K562 (cell line): Measurements from ENCODE around the gene GTPBP1. TPM values are rescaled to one million over a fixed set of nuclear protein-coding genes. Genes with fewer than 3 reads are reported as not detected.
A peak's percentile ranks its signal among the peaks of the same experiment; 100 is the strongest.

Experiments used
- ATAC-seq: fragments of 200-7000 bp; cut with Tn5 transposase; 3 replicates; pipeline ENCODE4 v1.9.1; 2020; ENCODE audit warnings: moderate library complexity
- BruUV-seq: library from RNA; stranded (reverse); fragments of 400-500 nt; replicated peaks from 2 replicates; lab custom pipeline; 2021; lab: Mats Ljungman, UMichigan
- CTCF ChIA-PET: fragments of 300-600 bp; formaldehyde crosslinking; extraction: SDS; loops from one replicate; lab custom pipeline; 2021; ENCODE audit warnings: low intra/inter-chr PET ratio; lab: Yijun Ruan, JAX
- POLR2A ChIA-PET: fragments of 300-600, 350-650 bp; sonication (Branson Sonifier 250); formaldehyde crosslinking; extraction: SDS; loops from one replicate; lab custom pipeline; 2021; ENCODE audit warnings: antibody characterized with exemption, inconsistent platforms; lab: Yijun Ruan, JAX
- DNase-seq, 4 experiments: peaks; one replicate each; pipeline versions ENCODE4 v3.0.0 to v3.0.0-alpha.2; 2011 to 2018; ENCODE audit warnings: low spot score in 3 of 4, mixed read lengths in 3 of 4; ENCODE audit errors: extremely low read depth in 1 of 4
- FAIRE-seq: peaks from 2 replicates; lab custom pipeline; 2011; peaks lifted over from hg19 to GRCh38; lab: Jason Lieb, UNC
- H2AFZ ChIP-seq: 2 replicates; pipeline ENCODE4 v1.6.0; 2011; ENCODE audit warnings: low read depth, low read length, control low read depth, inconsistent platforms
- H3K27ac ChIP-seq: fragments of 200-600 bp; 3 replicates; pipeline ENCODE4 v1.8.0; 2011; ENCODE audit warnings: low read depth, mild to moderate bottlenecking, control low read depth, inconsistent platforms, low read length, moderate library complexity, mixed read lengths; ENCODE audit errors: extremely low read depth
- H3K27me3 ChIP-seq, 2 experiments: fragments of 300-600 bp in 1 of 2; 2 replicates in 1 of 2; 3 replicates in 1 of 2; pipeline versions ENCODE4 v1.6.0 to v1.8.0; 2011; ENCODE audit warnings: inconsistent platforms in 2 of 2, low read length in 2 of 2, mild to moderate bottlenecking in 1 of 2, mixed read lengths in 1 of 2, moderate library complexity in 1 of 2; ENCODE audit not compliant: control insufficient read depth in 2 of 2, insufficient read depth in 2 of 2
- H3K36me3 ChIP-seq: fragments of 300-600 bp; 3 replicates; pipeline ENCODE4 v1.8.0; 2011; ENCODE audit warnings: mild to moderate bottlenecking, low read length, inconsistent platforms; ENCODE audit not compliant: control insufficient read depth, insufficient read depth
- H3K4me1 ChIP-seq, 2 experiments: fragments of 200-600 bp in 1 of 2; replicated peaks in 1 of 2; 2 replicates in 1 of 2; 3 replicates in 1 of 2; pipeline versions ENCODE4 v1.5.1 to v1.8.0; 2011; ENCODE audit warnings: inconsistent platforms in 2 of 2, low read length in 2 of 2, mild to moderate bottlenecking in 1 of 2, mixed read lengths in 1 of 2, moderate library complexity in 1 of 2; ENCODE audit not compliant: control insufficient read depth in 2 of 2, insufficient read depth in 2 of 2
- H3K4me2 ChIP-seq: 2 replicates; pipeline ENCODE4 v1.6.1; 2011; ENCODE audit warnings: low read length, control low read depth, inconsistent platforms, mixed read lengths; ENCODE audit not compliant: insufficient read depth
- H3K4me3 ChIP-seq: fragments of 200-600 bp; sonication (generic), shearing (Covaris generic); 2 replicates; pipeline ENCODE4 v1.5.1; 2016; ENCODE audit warnings: control low read depth, inconsistent platforms
- H3K79me2 ChIP-seq: fragments of 200-600 bp; 3 replicates; pipeline ENCODE4 v1.8.0; 2011; ENCODE audit warnings: low read length, inconsistent platforms; ENCODE audit not compliant: control insufficient read depth, insufficient read depth
- H3K9ac ChIP-seq, 2 experiments: 2 replicates each; pipeline versions ENCODE4 v1.6.0 to v1.6.1; 2011; ENCODE audit warnings: low read depth in 2 of 2, low read length in 2 of 2, control low read depth in 1 of 2, inconsistent platforms in 1 of 2, mild to moderate bottlenecking in 1 of 2, mixed read lengths in 1 of 2; ENCODE audit not compliant: insufficient read depth in 1 of 2
- H3K9me1 ChIP-seq: one replicate; pipeline ENCODE4 v1.6.0; 2011; ENCODE audit warnings: inconsistent platforms, mild to moderate bottlenecking, low read length, moderate library complexity; ENCODE audit not compliant: control insufficient read depth, insufficient read depth
- H3K9me3 ChIP-seq: replicated peaks from 2 replicates; pipeline ENCODE4 v1.5.1; 2011; ENCODE audit warnings: low read depth, low read length, inconsistent platforms; ENCODE audit not compliant: control insufficient read depth, insufficient read depth
- H4K20me1 ChIP-seq: replicated peaks from 2 replicates; pipeline ENCODE4 v1.6.1; 2011; ENCODE audit warnings: low read length, inconsistent platforms, mixed read lengths; ENCODE audit not compliant: control insufficient read depth, insufficient read depth
- E2F1 ChIP-seq: sonication (generic); formaldehyde crosslinking; IDR thresholded peaks from 2 replicates; pipeline ENCODE4 v1.8.1; 2023; ENCODE audit warnings: mild to moderate bottlenecking, missing genetic modification reagents, moderate library complexity
- ELK3 ChIP-seq: fragments of 450-650 bp; formaldehyde crosslinking; IDR thresholded peaks from 2 replicates; pipeline ENCODE4 v1.4.0; 2020; ENCODE audit warnings: mild to moderate bottlenecking
- GATAD2B ChIP-seq: fragments of 450-650 bp; IDR thresholded peaks from 2 replicates; pipeline ENCODE4 v1.6.1; 2017; ENCODE audit warnings: mild to moderate bottlenecking, borderline replicate concordance
- MYNN ChIP-seq, 2 experiments: sonication (generic); formaldehyde crosslinking in 1 of 2; IDR thresholded peaks; 2 replicates each; pipeline versions ENCODE4 v1.5.0 to v1.6.1; 2016 to 2020; ENCODE audit warnings: antibody characterized with exemption in 1 of 2, missing genetic modification reagents in 1 of 2
- POLR2AphosphoS2 ChIP-seq: IDR thresholded peaks from 2 replicates; pipeline ENCODE4 v1.6.1; 2012; ENCODE audit warnings: low read length, improper control_type of control experiment
- XRCC4 ChIP-seq: IDR thresholded peaks from one replicate; pipeline ENCODE4 v1.6.1; 2011; ENCODE audit not compliant: insufficient read depth, insufficient read length; ENCODE audit errors: extremely low read depth
- ZBTB43 ChIP-seq: sonication (generic); formaldehyde crosslinking; IDR thresholded peaks from 2 replicates; pipeline ENCODE4 v1.8.0; 2023; ENCODE audit warnings: mild to moderate bottlenecking, missing genetic modification reagents
- ZBTB5 ChIP-seq: fragments of 450-650 bp; IDR thresholded peaks from 2 replicates; pipeline ENCODE4 v1.6.1; 2017; ENCODE audit warnings: antibody characterized with exemption
- ZFP30 ChIP-seq: fragments of 250-450 bp; sonication (Bioruptor Pico); IDR thresholded peaks from 2 replicates; pipeline ENCODE4 v1.8.0; 2022; ENCODE audit warnings: moderate library complexity, mild to moderate bottlenecking, inconsistent platforms, borderline replicate concordance
- ZNF518B ChIP-seq: fragments of 250-450 bp; sonication (Bioruptor Pico); IDR thresholded peaks from 2 replicates; pipeline ENCODE4 v1.5.0; 2021; ENCODE audit warnings: mild to moderate bottlenecking, moderate library complexity
- WGBS: fragments of 100-300 bp; shearing (Covaris generic); methylation state at CpG from one replicate; pipeline ENCODE4 v1.1.6; 2016; ENCODE audit warnings: low coverage, mixed read lengths; ENCODE audit not compliant: insufficient coverage; ENCODE audit errors: missing lambda C conversion rate; 5-methylcytosine and 5-hydroxymethylcytosine counted together
- in situ Hi-C: fragments of 300-500 bp; cut with MboI; formaldehyde crosslinking; loops from 4 replicates; pipeline ENCODE4 v1.15.0; 2018; ENCODE audit warnings: inconsistent platforms, mixed read lengths
- intact Hi-C: fragments of 100-400 bp; cut with micrococcal nuclease; formaldehyde crosslinking; loops from 2 replicates; pipeline ENCODE4 v1.14.2; 2022
- polyA plus RNA-seq, 8 experiments: library from polyadenylated mRNA; depleted of rRNA in 4 of 8; stranded (reverse) in 5 of 8; unstranded in 3 of 8; fragments of >200 nt; fragmentation: Nextera tagmentation in 2 of 8; fragmentation: Illumina TruSeq in 1 of 8; extraction: Ambion mirVana in 2 of 8; extraction: Trizol in 1 of 8; gene quantifications; 2 replicates each; pipeline versions ENCODE4 v1.2.1 to v1.2.3, GENCODE V29; 2011 to 2014; ENCODE audit warnings: inconsistent platforms in 1 of 8, missing spikeins in 1 of 8
- total RNA-seq, 7 experiments: library from RNA; depleted of rRNA in 6 of 7; stranded (reverse); fragments of >200 nt in 6 of 7; fragmentation: Illumina TruSeq in 2 of 7; extraction: Trizol in 2 of 7; gene quantifications; 2 replicates each; pipeline versions ENCODE4 v1.2.1 to v1.2.3, GENCODE V29; 2011 to 2021; ENCODE audit warnings: low replicate concordance in 1 of 7

The GTPBP1 gene
- total and polyA plus RNA-seq, 9 of the 15 experiments (the other 6 are each of a cell fraction or from before 2014, with no cell fraction given): 0.83 to 53.2 (median 23.3) TPM

- Histone ChIP-seq H3K9me3 (no peaks in the 10 kb centered on the region), H3K9me1 (no peaks in the 10 kb centered on the region), H3K9ac (no peak overlapping the region), H4K20me1 (no peaks in the 10 kb centered on the region), H2AFZ (no peak overlapping the region), H3K4me3 (no peak overlapping the region), H3K4me2 (no peak overlapping the region), H3K36me3 (no peaks in the 10 kb centered on the region), H3K27ac (no peak overlapping the region; the same call in 2 of the 3 replicates), H3K79me2 (0 out of 3 replicates have a peak, but pooled peaks cover under 1% of the 10 kb centered on the region), H3K4me1 (peaks cover 0 to 35% of the 10 kb centered on the region in 2 experiments; a peak in 3 of 5 replicates), H3K27me3 (no peaks in the 10 kb centered on the region)
- CTCF ChIA-PET: no interaction called here
- intact Hi-C loops (loop anchor here (10.0 kb wide), 1 partner anchor 243 kb away; no protein-coding TSS in a partner anchor), in situ Hi-C loops (loop anchor here (10.0 kb wide), 1 partner anchor 243 kb away; no protein-coding TSS in a partner anchor)
- BruUV-seq: no TSS peak
- 62% methylated on average over 12 of the region's 20 CpGs for WGBS
- POLR2A ChIA-PET: no interaction called here
- DNase-seq (no peak), FAIRE-seq (peak; percentile 72), ATAC-seq (no peak)
- TF ChIP-seq E2F1 (CRISPR knock-in tag) (no peak), POLR2AphosphoS2 (no peak), ZFP30 (CRISPR knock-in tag) (no peak), MYNN (IDR thresholded peaks at IDR 0.05) (peak; percentile 75; the same call in 1 of the 2 replicates), MYNN (CRISPR knock-in tag; IDR thresholded peaks at IDR 0.05) (no peak), ZNF518B (CRISPR knock-in tag) (no peak), GATAD2B (no peak), ZBTB5 (0 out of 2 replicates have a peak, but pooled peaks have one; percentile 32), ELK3 (CRISPR knock-in tag) (no peak), ZBTB43 (CRISPR knock-in tag) (peak; percentile 99), XRCC4 (no peak)
Measured at GRCh38 chr22:38761202-38762162, 55.7 kb downstream of the GTPBP1 start.
